HG03108 (cell line): ENCODE results near the gene PTPRT.

Experiments used
- ATAC-seq: cut with Tn5 transposase; IDR thresholded peaks from one replicate; pipeline ENCODE4 v1.9.1; 2021; ENCODE audit warnings: moderate library complexity; ENCODE audit not compliant: unreplicated experiment

The PTPRT gene

GRCh38 chr20:42492290-42492689, 697.4 kb downstream of the PTPRT start:
- no peak for ATAC-seq

DNA sequence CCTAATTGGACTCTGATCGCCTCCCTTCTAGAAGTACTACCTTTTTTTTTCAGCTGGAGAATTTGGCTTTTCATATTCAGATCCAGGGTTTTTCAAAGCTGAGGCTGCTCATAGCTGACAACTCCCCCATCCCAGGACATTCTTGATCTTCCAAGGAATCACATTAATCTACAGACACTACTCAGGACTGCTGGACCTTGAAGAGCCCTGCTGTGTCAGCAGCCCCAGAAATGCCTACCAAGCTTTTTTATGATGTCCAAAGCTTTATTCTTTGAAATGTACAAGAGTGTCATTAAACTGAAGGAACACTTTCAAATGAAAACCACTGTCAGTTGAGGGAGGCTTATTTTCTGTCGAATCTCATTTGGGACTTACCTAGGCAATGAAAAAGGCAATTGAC, 704.1 kb downstream of the PTPRT start:
- no peak for ATAC-seq

- no peak for ATAC-seq
Measured at GRCh38 chr20:42484790-42485375, 704.8 kb downstream of the PTPRT start.

DNA sequence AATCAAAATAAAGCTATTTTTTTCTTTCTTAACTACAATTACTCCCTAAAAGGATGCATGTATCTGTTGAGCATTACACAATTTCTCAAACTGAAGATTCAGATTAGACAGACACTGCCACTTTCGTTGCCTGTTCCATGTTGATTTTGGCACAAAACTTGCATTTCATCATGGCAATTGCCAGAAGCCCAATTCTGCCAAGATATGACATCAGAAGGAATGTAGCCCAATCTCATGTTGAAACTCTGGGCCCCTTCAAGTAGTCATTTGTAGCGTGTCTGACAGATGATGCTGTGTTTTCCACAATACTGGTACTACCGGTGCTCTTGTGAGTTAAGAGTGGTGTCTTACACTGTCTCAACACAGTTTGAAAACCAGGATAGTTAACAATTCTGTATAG, 705.4 kb downstream of the PTPRT start:
- ATAC-seq: no peak

DNA sequence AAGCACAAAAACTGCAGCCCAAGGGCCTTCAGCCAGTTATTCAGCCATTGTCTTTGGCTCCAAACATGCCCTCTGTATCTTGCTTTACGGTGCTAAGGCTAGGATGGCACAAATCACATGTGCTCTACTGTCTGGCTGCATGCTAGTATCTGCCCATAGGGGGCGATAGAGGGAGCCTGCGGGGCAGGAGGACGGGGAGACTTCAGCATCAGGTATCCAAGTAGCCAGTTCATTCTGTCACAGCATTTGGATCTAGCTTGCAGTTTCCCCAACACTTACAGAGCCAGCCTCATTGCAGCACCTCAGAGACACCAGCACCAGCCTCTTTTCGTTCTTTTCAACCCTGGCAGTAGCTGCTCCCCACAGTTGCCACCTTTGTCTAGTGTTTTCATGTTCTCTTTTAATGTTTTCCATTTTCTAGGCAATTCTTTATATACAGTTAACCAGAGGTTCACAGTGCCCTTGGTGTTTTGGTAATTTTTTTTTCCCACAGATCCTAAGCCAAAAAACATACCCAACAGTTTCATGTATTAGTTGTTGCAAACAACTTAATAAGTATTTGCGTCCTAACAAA, 705.9 kb downstream of the PTPRT start:
- no peak for ATAC-seq

DNA sequence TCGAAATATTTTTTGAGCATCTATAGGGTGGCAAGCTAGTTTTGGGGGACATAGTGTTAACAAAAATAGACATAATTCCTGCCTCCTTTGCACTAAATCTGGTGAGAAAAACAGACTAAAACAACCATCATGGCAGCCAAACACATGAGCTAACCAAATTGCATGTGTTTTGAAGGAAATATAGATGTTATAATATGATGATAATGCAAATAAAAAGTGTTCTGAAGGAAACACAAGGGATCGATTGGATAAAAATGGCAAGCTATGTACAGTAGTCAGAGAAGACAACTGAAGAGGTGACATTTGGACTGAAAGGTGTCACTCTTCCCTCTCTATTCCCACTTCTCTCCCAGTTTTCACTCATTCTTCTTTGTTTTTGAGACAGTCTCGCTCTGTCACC, 706.9 kb downstream of the PTPRT start:
- ATAC-seq: no peak

- no peak for ATAC-seq
Measured at GRCh38 chr20:42475773-42476172, 713.9 kb downstream of the PTPRT start.

GRCh38 chr20:42474646-42475045, 715.1 kb downstream of the PTPRT start:
- ATAC-seq: no peak

- no peak for ATAC-seq
Measured at GRCh38 chr20:42472198-42472597, 717.5 kb downstream of the PTPRT start.

DNA sequence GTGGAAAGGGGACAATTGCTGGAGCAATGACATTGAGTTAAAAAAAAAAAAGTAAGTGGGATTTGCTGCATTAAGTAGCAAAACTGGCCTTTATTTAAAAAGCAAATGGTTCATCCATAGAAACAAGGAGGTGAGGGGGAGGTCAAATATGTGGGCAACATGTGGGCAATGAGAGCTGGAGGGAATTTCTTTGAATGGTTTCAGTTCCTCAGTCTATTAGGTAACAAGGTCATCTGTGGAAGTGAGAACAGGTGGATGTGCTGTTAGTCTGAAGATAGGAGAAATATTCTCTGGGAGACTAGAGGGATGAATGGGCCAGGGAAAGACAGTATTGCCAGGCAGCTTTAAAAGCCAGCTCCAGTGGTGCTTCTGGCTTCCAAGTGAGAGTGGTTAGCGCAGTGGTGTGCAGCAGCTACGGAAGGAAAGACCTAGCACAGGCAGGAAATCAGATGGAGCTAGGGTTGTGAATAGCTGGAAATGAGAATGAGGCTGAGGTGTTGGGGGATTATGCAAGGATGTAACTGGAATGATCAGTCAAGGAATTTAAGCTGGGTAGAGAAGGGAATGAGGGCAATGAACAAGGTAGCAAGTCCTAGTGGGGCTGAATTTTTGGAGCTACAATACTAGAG, 727.6 kb downstream of the PTPRT start:
- ATAC-seq: no peak

DNA sequence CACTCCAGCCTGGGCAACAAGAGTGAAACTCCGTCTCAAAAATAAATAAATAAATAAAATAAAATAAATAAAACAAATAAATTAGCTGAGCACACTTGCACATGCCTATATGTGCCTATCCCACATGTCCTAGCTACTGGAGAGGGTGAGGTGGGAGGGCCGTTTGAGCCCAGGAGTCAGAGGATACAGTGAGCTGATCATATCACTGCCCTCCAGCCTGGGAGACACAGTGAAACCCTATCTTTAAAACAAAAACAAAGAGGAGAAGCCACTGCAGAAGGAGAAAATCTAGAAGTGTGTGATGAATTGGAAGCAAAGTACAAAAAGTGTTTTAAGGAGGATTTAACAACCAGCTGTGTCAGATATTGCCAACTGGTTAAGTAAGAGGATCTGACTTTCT, 728.4 kb downstream of the PTPRT start:
- no peak for ATAC-seq

- no peak for ATAC-seq
Measured at GRCh38 chr20:42447270-42447669, 742.4 kb downstream of the PTPRT start.

GRCh38 chr20:42444799-42445198, 744.9 kb downstream of the PTPRT start:
- no peak for ATAC-seq

DNA sequence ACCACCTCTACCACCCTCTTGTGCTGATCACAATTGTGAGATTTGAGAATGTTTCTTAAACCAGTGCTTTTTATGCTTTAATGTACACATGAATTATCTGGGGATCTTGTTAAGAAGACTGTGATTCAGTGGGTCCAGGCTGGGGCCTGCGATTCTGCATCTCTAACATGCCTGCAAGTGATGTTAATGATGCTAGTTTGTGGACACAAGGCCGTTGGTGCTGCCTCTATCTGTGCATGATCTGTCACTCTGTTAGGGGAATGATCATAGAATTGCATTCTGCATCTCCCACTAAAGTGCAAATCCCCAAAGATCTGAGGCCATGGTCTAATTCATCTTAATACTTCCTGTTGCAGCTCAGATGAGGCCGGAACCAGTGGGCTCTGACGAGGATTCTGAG, 746.5 kb downstream of the PTPRT start:
- no peak for ATAC-seq

DNA sequence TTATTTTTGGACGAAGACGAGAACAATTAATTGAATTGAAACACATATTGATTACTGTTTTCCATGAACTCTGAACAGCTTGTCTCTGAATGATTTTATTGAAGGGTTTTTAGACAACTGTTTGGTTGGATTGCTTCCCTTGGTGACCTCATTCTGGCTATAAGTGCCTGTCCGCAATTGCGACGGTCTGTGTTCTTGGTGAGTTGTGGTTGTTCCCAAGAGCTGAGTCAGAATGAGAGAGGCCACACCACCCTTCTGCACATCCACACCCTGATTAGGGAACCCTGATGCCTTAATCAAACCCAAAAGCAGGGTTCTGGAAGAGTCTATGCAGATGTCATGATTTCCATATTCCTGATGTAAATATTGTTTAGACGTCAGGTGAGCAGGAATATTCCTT, 747.0 kb downstream of the PTPRT start:
- ATAC-seq: no peak

- ATAC-seq: no peak
Measured at GRCh38 chr20:42441864-42442331, 747.8 kb downstream of the PTPRT start.

DNA sequence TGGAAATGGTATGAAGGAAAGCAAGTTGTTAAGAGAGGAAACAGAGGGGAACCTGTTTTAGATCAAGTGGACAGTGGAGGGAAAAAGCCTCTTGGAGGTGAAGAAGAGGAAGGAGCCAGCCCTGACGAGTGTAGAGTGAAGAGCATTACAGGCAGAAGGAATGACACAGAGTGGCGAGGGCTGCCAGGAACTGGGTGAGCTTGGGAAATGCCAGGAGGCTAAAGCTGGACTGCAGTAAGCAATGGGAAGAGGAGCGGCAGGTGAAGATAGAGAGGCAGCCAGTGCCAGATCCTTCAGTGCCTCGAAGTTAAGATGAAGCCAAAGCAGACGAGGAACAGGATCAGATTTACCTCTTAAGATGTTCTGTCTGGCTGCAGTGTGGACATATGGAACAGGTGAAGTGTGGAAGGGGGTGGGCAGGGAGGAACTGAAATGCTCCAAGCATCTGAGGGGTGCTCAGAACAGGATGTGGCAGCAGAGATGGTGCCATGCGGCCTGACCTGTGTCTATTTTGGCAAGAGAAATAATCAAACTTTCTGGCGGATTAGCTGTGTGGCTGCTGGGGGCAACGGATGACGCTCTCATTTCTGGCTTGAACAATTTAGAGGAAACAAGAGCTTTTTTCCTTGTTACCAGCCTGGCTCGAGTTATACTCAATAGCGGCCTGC, 748.4 kb downstream of the PTPRT start:
- no peak for ATAC-seq

- ATAC-seq: peak; percentile 52
Measured at GRCh38 chr20:42435230-42435629, 754.5 kb downstream of the PTPRT start.

- ATAC-seq: no peak
Measured at GRCh38 chr20:42432496-42433334, 757.0 kb downstream of the PTPRT start.

DNA sequence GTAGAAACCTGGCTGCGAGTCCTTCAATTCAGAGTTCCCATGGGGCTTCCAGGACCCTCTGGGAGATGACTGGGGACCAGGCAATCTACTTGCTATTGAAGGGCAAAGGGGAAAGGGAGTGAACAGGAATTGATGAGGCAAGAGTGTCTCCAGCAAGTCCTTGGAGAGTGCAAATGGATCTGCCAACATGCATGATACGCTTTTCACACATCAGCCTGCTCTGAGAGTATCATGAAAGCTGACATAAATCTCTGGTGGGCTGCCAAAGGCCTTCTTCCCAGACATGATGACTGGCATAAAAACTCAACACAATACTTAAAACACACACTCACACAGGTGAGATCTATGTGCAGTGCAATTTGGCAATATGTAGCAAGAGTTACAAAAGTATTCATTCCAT, 759.1 kb downstream of the PTPRT start:
- ATAC-seq: no peak

GRCh38 chr20:42429761-42430458, 759.8 kb downstream of the PTPRT start:
- no peak for ATAC-seq
